ENCODE measurements around the gene MORN4. TPM values are rescaled to one million over a fixed set of nuclear protein-coding genes. Genes with fewer than 3 reads are reported as not detected.

Gene MORN4
- total and polyA plus RNA-seq, 2 of the 13 experiments (the other 11 are each of a cell fraction or from before 2014, with no cell fraction given), result 3.4 to 9.1 TPM

GRCh38 chr10:97632949-97633884 is at the start of gene MORN4 (continued):
- TF ChIP-seq, protein P1, sequence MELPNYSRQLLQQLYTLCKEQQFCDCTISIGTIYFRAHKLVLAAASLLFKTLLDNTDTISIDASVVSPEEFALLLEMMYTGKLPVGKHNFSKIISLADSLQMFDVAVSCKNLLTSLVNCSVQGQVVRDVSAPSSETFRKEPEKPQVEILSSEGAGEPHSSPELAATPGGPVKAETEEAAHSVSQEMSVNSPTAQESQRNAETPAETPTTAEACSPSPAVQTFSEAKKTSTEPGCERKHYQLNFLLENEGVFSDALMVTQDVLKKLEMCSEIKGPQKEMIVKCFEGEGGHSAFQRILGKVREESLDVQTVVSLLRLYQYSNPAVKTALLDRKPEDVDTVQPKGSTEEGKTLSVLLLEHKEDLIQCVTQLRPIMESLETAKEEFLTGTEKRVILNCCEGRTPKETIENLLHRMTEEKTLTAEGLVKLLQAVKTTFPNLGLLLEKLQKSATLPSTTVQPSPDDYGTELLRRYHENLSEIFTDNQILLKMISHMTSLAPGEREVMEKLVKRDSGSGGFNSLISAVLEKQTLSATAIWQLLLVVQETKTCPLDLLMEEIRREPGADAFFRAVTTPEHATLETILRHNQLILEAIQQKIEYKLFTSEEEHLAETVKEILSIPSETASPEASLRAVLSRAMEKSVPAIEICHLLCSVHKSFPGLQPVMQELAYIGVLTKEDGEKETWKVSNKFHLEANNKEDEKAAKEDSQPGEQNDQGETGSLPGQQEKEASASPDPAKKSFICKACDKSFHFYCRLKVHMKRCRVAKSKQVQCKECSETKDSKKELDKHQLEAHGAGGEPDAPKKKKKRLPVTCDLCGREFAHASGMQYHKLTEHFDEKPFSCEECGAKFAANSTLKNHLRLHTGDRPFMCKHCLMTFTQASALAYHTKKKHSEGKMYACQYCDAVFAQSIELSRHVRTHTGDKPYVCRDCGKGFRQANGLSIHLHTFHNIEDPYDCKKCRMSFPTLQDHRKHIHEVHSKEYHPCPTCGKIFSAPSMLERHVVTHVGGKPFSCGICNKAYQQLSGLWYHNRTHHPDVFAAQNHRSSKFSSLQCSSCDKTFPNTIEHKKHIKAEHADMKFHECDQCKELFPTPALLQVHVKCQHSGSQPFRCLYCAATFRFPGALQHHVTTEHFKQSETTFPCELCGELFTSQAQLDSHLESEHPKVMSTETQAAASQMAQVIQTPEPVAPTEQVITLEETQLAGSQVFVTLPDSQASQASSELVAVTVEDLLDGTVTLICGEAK (IDR thresholded peaks at IDR 0.05), result no peak
- TF ChIP-seq, protein P1 (CRISPR knock-in tag; IDR thresholded peaks at IDR 0.05), result no peak
- TF ChIP-seq ZNF44 (CRISPR knock-in tag; IDR thresholded peaks at IDR 0.05), result no peak
- TF ChIP-seq, protein P2, sequence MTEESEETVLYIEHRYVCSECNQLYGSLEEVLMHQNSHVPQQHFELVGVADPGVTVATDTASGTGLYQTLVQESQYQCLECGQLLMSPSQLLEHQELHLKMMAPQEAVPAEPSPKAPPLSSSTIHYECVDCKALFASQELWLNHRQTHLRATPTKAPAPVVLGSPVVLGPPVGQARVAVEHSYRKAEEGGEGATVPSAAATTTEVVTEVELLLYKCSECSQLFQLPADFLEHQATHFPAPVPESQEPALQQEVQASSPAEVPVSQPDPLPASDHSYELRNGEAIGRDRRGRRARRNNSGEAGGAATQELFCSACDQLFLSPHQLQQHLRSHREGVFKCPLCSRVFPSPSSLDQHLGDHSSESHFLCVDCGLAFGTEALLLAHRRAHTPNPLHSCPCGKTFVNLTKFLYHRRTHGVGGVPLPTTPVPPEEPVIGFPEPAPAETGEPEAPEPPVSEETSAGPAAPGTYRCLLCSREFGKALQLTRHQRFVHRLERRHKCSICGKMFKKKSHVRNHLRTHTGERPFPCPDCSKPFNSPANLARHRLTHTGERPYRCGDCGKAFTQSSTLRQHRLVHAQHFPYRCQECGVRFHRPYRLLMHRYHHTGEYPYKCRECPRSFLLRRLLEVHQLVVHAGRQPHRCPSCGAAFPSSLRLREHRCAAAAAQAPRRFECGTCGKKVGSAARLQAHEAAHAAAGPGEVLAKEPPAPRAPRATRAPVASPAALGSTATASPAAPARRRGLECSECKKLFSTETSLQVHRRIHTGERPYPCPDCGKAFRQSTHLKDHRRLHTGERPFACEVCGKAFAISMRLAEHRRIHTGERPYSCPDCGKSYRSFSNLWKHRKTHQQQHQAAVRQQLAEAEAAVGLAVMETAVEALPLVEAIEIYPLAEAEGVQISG (CRISPR knock-in tag; IDR thresholded peaks at IDR 0.05), result peak; percentile 44; the same call in 1 of the 2 replicates
- TF ChIP-seq ZNF30 (CRISPR knock-in tag; IDR thresholded peaks at IDR 0.05), result no peak
- TF ChIP-seq ZNF180 (CRISPR knock-in tag; IDR thresholded peaks at IDR 0.05; ENCODE audit: borderline replicate concordance, low read depth), result no peak
- no peak for TF ChIP-seq ZNF782 (CRISPR knock-in tag; IDR thresholded peaks at IDR 0.05; ENCODE audit: borderline replicate concordance)
- TF ChIP-seq ZNF556 (CRISPR knock-in tag; IDR thresholded peaks at IDR 0.05; ENCODE audit: borderline replicate concordance), result no peak; the same call in 1 of the 2 replicates
- peak; percentile 73 for TF ChIP-seq HDAC1 (CRISPR knock-in tag; IDR thresholded peaks at IDR 0.05)
- TF ChIP-seq, protein P3, sequence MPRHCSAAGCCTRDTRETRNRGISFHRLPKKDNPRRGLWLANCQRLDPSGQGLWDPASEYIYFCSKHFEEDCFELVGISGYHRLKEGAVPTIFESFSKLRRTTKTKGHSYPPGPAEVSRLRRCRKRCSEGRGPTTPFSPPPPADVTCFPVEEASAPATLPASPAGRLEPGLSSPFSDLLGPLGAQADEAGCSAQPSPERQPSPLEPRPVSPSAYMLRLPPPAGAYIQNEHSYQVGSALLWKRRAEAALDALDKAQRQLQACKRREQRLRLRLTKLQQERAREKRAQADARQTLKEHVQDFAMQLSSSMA (CRISPR knock-in tag; IDR thresholded peaks at IDR 0.05), result no peak
- no peak; the same call in 1 of the 2 replicates for TF ChIP-seq ZNF777 (CRISPR knock-in tag; IDR thresholded peaks at IDR 0.05)
- TF ChIP-seq ZNF24 (IDR thresholded peaks at IDR 0.05), result no peak
- peak; percentile 2; the same call in 1 of the 2 replicates for TF ChIP-seq IRF2 (CRISPR knock-in tag; IDR thresholded peaks at IDR 0.05)
- TF ChIP-seq TFE3 (CRISPR knock-in tag; IDR thresholded peaks at IDR 0.05), result peak; percentile 41; the same call in 1 of the 2 replicates
- TF ChIP-seq FOSL2 (CRISPR knock-in tag; IDR thresholded peaks at IDR 0.05), result peak; percentile 41; the same call in 1 of the 2 replicates

Measured in HepG2 (cell line).